Islet of Langerhans (tissue), 1 donor: Measurements from ENCODE around the gene FBXL17.

Source experiments
- FAIRE-seq: peaks from one replicate; lab custom pipeline; 2011; peaks lifted over from hg19 to GRCh38; lab: Jason Lieb, UNC

Gene FBXL17

GRCh38 chr5:107858324-107858723, 523.6 kb downstream of the FBXL17 start:
- FAIRE-seq: no peak

- FAIRE-seq: no peak
Observed at GRCh38 chr5:107857785-107858184, 524.1 kb downstream of the FBXL17 start.

GRCh38 chr5:107855171-107855570, 526.7 kb downstream of the FBXL17 start:
- FAIRE-seq: no peak

- no peak for FAIRE-seq
Observed at GRCh38 chr5:107853696-107854095, 528.2 kb downstream of the FBXL17 start.

GRCh38 chr5:107853031-107853430, 528.9 kb downstream of the FBXL17 start:
- FAIRE-seq: no peak

- no peak for FAIRE-seq
Observed at GRCh38 chr5:107849118-107849517, 532.8 kb downstream of the FBXL17 start.

- FAIRE-seq: no peak
Observed at GRCh38 chr5:107840592-107840991, 541.3 kb downstream of the FBXL17 start.

GRCh38 chr5:107840161-107840560, 541.7 kb downstream of the FBXL17 start:
- FAIRE-seq: no peak

- FAIRE-seq: no peak
Observed at GRCh38 chr5:107835096-107835495, 546.8 kb downstream of the FBXL17 start.

- FAIRE-seq: no peak
Observed at GRCh38 chr5:107832746-107833145, 549.2 kb downstream of the FBXL17 start.

- FAIRE-seq: peak; percentile 36
Observed at GRCh38 chr5:107831612-107832395, 550.1 kb downstream of the FBXL17 start.

GRCh38 chr5:107830750-107831149, 551.1 kb downstream of the FBXL17 start:
- FAIRE-seq: no peak

- no peak for FAIRE-seq
Observed at GRCh38 chr5:107826311-107827000, 555.4 kb downstream of the FBXL17 start.

- FAIRE-seq: no peak
Observed at GRCh38 chr5:107824821-107825220, 557.1 kb downstream of the FBXL17 start.

GRCh38 chr5:107821288-107821687, 560.6 kb downstream of the FBXL17 start:
- no peak for FAIRE-seq

GRCh38 chr5:107820429-107820828, 561.5 kb downstream of the FBXL17 start:
- no peak for FAIRE-seq

- FAIRE-seq: no peak
Observed at GRCh38 chr5:107817951-107818350, 563.9 kb downstream of the FBXL17 start.

GRCh38 chr5:107817436-107817835, 564.5 kb downstream of the FBXL17 start:
- FAIRE-seq: no peak

- no peak for FAIRE-seq
Observed at GRCh38 chr5:107815109-107815508, 566.8 kb downstream of the FBXL17 start.

- FAIRE-seq: no peak
Observed at GRCh38 chr5:107814183-107814827, 567.6 kb downstream of the FBXL17 start.

GRCh38 chr5:107813559-107813958, 568.3 kb downstream of the FBXL17 start:
- FAIRE-seq: no peak

GRCh38 chr5:107812570-107813141, 569.2 kb downstream of the FBXL17 start:
- no peak for FAIRE-seq
